Ectodermal cell (in vitro differentiated cells): Measurements from ENCODE around the gene MAPK1.

Source experiments
- H3K27ac ChIP-seq: 2 replicates; pipeline ENCODE4 v1.7.0; 2013; ENCODE audit warnings: mild to moderate bottlenecking, low read depth, low read length; ENCODE audit not compliant: insufficient read depth, poor library complexity, severe bottlenecking
- H3K27me3 ChIP-seq: 2 replicates; pipeline ENCODE4 v1.7.0; 2013; ENCODE audit warnings: mild to moderate bottlenecking, low read length; ENCODE audit not compliant: insufficient read depth, control insufficient read depth, poor library complexity, severe bottlenecking
- H3K36me3 ChIP-seq: one replicate; pipeline ENCODE4 v1.7.0; 2013; ENCODE audit warnings: low read length; ENCODE audit not compliant: control insufficient read depth, insufficient read depth
- H3K4me1 ChIP-seq: one replicate; pipeline ENCODE4 v1.7.0; 2013; ENCODE audit warnings: low read length; ENCODE audit not compliant: control insufficient read depth, insufficient read depth
- H3K4me3 ChIP-seq: 2 replicates; pipeline ENCODE4 v1.7.0; 2013; ENCODE audit warnings: low read depth, low read length, control low read depth; ENCODE audit not compliant: insufficient read depth
- H3K9me3 ChIP-seq: 2 replicates; pipeline ENCODE4 v1.7.0; 2013; ENCODE audit warnings: mild to moderate bottlenecking, low read length, moderate library complexity; ENCODE audit not compliant: control insufficient read depth
- WGBS, 2 experiments: methylation state at CpG; one replicate each; pipeline ENCODE4 v1.1.7; 2013; ENCODE audit warnings: missing lambda C conversion rate in 2 of 2; 5-methylcytosine and 5-hydroxymethylcytosine counted together

The MAPK1 gene

GRCh38 chr22:21764038-21764804, 103.2 kb downstream of the MAPK1 start:
- Histone ChIP-seq H3K4me1 (no peaks in the 10 kb centered on the region), H3K4me3 (no peak overlapping the region), H3K36me3 (peaks cover 47% of the 10 kb centered on the region), H3K27ac (no peak overlapping the region), H3K27me3 (no peaks in the 10 kb centered on the region), H3K9me3 (no peaks in the 10 kb centered on the region)
- 92 to 96% methylated on average over 9 of the region's 9 CpGs for WGBS, 2 experiments

DNA sequence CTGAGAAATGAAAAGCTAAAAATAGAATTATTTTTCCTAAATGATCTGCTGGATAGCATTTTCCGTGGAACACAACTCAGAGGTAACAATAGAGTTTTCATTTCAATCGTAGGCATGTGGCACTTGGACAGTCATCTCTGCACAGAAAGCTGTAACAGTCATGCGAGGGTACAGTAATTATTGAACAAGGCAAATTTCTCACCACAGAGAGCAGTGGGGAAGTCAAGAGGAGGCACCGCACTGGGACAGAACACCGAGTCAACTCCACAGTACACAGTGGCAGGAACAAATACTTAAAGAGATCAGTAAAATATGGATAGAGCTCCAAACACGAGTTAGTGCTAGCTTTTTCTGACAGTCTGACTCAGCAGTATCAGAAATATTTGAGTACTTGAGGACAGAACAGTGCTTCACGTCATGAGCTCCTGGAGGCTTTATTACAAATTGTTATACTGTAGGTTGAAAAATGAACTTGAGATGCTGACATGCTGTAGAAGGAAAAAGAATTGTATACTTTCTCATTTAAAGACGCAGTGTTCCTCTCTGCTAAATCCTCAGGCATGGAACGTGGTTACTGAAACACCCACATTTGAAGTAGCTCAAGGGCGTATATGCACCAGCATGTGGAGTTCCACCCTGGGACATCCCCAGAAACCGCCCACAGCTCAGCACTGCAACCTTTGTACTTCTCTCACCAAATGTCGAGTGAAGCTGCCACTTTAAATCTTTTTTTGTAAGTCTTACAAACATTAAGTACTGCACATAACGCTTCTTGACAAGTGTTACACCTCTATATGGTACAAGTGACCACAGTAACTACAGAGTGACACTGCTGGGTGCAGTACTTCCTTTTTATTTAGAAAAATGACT, 104.5 kb downstream of the MAPK1 start:
- Histone ChIP-seq H3K27me3 (no peaks in the 10 kb centered on the region), H3K4me1 (no peaks in the 10 kb centered on the region), H3K27ac (no peak overlapping the region), H3K4me3 (no peak overlapping the region), H3K9me3 (no peaks in the 10 kb centered on the region), H3K36me3 (peaks cover 42% of the 10 kb centered on the region)
- 96% methylated on average over 13 of the region's 13 CpGs for WGBS, 2 experiments

- 96% methylated on average over 15 of the region's 15 CpGs for WGBS, 2 experiments
- H3K27me3 ChIP-seq = no peaks in the 10 kb centered on the region
- H3K36me3 ChIP-seq = peaks cover 36% of the 10 kb centered on the region
- no peaks in the 10 kb centered on the region for H3K9me3 ChIP-seq
- H3K4me1 ChIP-seq = no peaks in the 10 kb centered on the region
- no peak overlapping the region for H3K27ac ChIP-seq
- no peak overlapping the region for H3K4me3 ChIP-seq
Observed at GRCh38 chr22:21761994-21762680, 105.3 kb downstream of the MAPK1 start.

GRCh38 chr22:21761086-21761485, 106.4 kb downstream of the MAPK1 start:
- no peaks in the 10 kb centered on the region for H3K4me1 ChIP-seq
- H3K4me3 ChIP-seq = no peak overlapping the region
- H3K27me3 ChIP-seq = no peaks in the 10 kb centered on the region
- WGBS, 2 experiments = 90 to 98% methylated on average over 2 of the region's 2 CpGs
- no peak overlapping the region for H3K27ac ChIP-seq
- H3K36me3 ChIP-seq = peaks cover 32% of the 10 kb centered on the region
- no peaks in the 10 kb centered on the region for H3K9me3 ChIP-seq

DNA sequence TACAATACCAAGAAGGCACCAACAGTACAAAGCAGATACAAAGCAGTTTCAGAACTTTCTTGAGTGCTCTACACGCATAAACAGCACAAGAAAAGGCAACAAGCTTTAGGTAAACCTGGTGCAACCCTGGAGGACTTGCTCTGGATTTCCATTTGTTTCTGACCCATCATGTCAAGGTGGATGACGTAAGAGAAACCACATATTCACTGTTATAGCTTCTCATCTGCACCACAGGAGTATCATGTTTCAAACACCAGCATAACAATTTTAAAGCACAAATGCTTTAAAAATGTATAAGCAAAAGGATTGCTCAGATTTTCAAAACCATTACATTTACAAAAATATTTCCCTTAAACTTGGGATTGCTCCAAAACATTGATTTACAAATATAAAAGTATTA, 106.8 kb downstream of the MAPK1 start:
- Histone ChIP-seq H3K27me3 (no peaks in the 10 kb centered on the region), H3K4me1 (no peaks in the 10 kb centered on the region), H3K27ac (no peak overlapping the region), H3K4me3 (no peak overlapping the region), H3K36me3 (peaks cover 29% of the 10 kb centered on the region), H3K9me3 (no peaks in the 10 kb centered on the region)
- 96 to 97% methylated on average over 2 of the region's 2 CpGs for WGBS, 2 experiments

DNA sequence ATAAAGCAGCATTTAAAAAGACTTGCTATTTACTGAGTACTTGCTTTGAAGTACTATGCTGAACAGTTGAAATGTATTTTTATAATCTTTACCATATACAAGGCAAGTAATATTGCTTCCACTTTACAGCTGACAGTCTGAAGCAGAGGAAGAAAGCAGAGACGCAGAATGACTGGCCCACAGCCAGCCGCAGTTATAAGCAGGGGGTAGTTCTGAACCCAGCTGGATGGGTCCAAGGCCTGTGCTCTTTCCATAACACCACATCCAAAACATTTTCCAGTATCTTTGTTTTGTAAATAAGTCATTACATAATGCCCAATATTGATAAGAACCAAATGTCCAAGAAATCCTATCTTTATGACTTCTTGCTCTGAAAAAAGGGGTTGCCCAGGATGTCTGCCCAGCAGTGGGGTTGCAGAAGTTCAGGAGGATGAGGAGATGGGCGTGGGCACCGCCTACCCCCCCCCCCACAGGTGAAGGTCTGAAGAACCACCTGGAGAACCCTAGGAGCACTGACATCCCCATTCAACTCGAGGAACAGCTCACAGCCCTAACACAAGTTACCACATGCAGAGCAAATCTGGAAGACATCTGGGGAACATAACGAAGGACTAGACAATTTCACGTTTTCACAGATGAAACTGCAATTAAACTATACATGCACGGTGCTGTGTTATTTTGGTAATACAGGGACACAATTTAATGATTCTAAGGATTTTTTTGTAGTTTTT, 107.6 kb downstream of the MAPK1 start:
- no peak overlapping the region for H3K27ac ChIP-seq
- peaks cover 5% of the 10 kb centered on the region for H3K4me1 ChIP-seq
- H3K27me3 ChIP-seq = no peaks in the 10 kb centered on the region
- no peak overlapping the region for H3K4me3 ChIP-seq
- peaks cover 26% of the 10 kb centered on the region for H3K36me3 ChIP-seq
- H3K9me3 ChIP-seq = no peaks in the 10 kb centered on the region
- WGBS, 2 experiments = 96 to 97% methylated on average over 8 of the region's 8 CpGs

DNA sequence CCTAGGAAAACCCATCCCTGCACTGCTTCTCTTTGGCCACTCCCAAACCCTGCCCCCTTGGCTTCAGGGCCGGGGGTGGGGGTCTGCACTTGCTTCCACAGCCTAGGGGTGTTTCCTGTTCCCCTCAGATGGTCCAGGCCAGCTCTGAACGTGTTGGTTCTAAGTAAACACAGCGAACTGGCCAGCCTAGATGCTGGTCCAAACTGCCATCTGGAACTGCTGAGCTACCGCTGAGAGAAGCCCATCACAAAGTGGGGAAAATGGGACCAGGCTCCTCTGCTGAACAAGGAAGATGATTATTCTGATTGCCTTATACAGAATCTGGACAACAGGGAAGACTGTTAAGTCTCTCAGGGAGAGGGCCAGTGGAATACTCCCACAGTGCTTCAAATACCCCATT, 108.4 kb downstream of the MAPK1 start:
- H3K4me1 ChIP-seq = peaks cover 7% of the 10 kb centered on the region
- no peak overlapping the region for H3K4me3 ChIP-seq
- no peaks in the 10 kb centered on the region for H3K9me3 ChIP-seq
- no peak overlapping the region for H3K27ac ChIP-seq
- H3K27me3 ChIP-seq = no peaks in the 10 kb centered on the region
- 89% methylated on average over 4 of the region's 4 CpGs for WGBS, 2 experiments
- peaks cover 20% of the 10 kb centered on the region for H3K36me3 ChIP-seq

GRCh38 chr22:21758091-21758864, 109.2 kb downstream of the MAPK1 start:
- no peak overlapping the region for H3K27ac ChIP-seq
- no peaks in the 10 kb centered on the region for H3K9me3 ChIP-seq
- 96% methylated on average over 21 of the region's 21 CpGs for WGBS, 2 experiments
- no peaks in the 10 kb centered on the region for H3K27me3 ChIP-seq
- no peak overlapping the region for H3K4me3 ChIP-seq
- H3K4me1 ChIP-seq = peaks cover 7% of the 10 kb centered on the region
- H3K36me3 ChIP-seq = peaks cover 12% of the 10 kb centered on the region

- H3K27me3 ChIP-seq = no peaks in the 10 kb centered on the region
- no peak overlapping the region for H3K27ac ChIP-seq
- H3K36me3 ChIP-seq = peaks cover 5% of the 10 kb centered on the region
- H3K4me1 ChIP-seq = peaks cover 7% of the 10 kb centered on the region
- H3K9me3 ChIP-seq = no peaks in the 10 kb centered on the region
- H3K4me3 ChIP-seq = no peak overlapping the region
- 88% methylated on average over 5 of the region's 5 CpGs for WGBS, 2 experiments
Observed at GRCh38 chr22:21755851-21756284, 111.6 kb downstream of the MAPK1 start.
